Stimulated activated CD8-positive, alpha-beta memory T cell treated with anti-CD3 and anti-CD28 coated beads, Interleukin-2, amount 100 ng/mL, for 1 hour (primary cell): ENCODE results near the gene TBX1.

Experiments used
- DNase-seq, 2 donors: peaks; one replicate each; pipeline ENCODE4 v3.0.0-alpha.2; 2020; ENCODE audit warnings: low read depth in 2 of 2

The TBX1 gene

DNA sequence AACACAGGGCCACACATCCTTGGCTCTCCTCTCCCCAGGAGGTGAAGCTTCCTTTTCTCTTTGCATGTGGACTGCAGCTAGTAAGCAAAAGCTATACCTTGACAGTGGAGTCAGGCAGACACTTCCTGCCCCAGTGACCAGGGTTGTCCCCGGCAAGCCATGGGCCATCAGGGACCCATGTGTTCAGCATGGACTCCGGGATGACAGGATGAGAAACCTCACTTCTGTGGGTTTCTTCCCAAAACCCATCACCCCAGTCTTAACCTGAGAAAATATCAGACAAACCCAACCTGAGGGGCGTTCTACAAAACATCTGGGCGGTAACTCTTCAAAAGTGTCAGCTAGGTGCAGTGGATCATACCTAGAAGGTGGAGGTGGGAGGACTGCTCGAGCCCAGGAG, 53.9 kb downstream of the TBX1 start:
- DNase-seq, result no peak

DNA sequence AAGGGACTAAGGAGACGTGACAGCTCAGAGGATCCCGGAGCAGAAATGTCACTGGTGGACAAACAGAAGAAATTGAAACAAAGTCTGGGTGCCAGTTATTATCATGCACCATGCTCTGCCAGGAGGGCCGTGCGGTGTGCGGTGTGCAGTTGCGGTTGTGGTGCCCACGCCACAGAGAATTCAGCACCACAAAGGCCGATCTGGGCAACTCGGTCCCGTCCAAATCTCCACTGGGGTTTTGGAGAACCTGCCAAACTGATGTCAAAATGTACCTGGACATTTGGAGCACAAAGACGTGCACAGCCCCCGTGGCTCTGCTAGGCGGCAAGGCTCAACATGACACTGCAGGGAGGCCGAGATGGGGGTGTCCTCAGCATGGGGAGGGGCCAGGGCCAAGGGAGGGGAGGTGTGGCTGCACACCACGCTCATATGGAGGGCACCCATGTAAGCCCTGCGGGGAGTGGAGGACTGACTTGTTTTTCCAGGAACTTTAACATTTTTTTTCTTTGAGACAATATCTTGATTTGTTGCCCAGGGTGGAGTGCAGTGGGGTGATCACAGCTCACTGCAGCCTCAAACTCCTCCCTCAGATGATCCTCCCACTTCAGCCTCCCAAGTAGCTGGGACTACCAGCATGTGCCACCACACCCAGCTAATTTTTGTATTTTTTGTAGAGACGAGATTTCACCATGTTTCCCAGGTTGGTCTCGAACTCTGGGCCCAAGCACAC, 54.7 kb downstream of the TBX1 start:
- DNase-seq, result no peak

DNA sequence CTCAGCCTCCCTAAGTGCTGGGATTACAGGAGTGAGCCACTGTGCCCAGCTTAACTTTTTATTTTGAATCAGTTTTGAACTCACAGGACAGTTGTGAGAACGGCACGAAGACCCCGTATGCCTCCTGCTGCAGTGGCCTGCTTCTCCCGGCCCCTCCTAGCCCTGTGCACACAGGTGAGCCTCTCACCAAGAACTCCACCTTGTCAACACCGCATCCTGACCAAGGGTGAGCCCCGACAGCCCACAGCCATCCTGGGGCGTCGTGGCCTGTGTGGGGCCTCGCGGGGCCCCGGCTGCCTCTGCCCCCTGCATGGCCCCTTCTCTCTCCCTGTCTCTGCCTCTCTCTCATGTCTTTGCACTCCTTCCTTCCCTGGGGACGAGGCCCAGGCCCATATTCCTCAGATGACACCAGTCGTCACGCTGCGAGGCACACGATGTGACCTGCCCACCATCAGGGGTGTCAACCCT, 55.3 kb downstream of the TBX1 start:
- DNase-seq, result no peak

DNA sequence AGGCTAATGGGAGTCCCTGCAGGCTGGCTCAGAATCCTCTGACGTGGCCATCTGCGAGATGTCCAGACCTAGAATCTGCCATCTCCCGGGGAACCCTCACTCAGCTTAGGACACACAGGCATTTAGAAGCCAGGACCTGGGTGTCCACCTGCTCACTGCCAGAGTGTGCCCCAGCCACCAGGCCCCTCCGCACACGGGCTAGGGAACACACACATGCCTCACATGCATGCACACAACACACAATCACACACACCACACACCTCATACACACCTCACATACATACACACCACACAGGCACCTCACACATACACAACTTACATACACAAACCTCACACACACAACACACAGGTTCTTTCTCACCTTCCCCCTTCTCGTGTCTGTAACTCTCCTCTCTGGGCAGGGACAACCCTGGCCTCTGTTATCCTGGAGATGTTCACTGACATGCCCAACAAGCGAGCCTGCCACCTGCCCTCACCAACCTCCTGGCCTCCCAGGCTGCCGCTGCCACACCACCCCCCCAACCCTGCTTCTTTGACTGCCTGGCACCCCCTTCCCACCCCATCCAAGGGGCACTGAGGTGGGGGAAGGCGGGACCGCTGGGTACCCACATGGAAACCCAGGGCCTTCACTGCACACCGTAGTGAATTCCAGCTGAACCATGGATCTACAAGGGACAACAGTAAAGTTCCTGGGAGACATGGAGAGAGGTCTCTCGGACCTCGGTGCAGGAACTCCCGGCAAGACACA, 56.0 kb downstream of the TBX1 start:
- no peak for DNase-seq
